ENCODE results near the gene KDSR.

GRCh38 chr18:63382843-63383242 lies 15.8 kb upstream of the KDSR start:
- TF ChIP-seq, protein P1, sequence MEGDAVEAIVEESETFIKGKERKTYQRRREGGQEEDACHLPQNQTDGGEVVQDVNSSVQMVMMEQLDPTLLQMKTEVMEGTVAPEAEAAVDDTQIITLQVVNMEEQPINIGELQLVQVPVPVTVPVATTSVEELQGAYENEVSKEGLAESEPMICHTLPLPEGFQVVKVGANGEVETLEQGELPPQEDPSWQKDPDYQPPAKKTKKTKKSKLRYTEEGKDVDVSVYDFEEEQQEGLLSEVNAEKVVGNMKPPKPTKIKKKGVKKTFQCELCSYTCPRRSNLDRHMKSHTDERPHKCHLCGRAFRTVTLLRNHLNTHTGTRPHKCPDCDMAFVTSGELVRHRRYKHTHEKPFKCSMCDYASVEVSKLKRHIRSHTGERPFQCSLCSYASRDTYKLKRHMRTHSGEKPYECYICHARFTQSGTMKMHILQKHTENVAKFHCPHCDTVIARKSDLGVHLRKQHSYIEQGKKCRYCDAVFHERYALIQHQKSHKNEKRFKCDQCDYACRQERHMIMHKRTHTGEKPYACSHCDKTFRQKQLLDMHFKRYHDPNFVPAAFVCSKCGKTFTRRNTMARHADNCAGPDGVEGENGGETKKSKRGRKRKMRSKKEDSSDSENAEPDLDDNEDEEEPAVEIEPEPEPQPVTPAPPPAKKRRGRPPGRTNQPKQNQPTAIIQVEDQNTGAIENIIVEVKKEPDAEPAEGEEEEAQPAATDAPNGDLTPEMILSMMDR (conservative IDR thresholded peaks at IDR 0.05; ENCODE audit: low read depth, low read length), result no peak
- TF ChIP-seq EZH2 (IDR thresholded peaks at IDR 0.05; ENCODE audit: borderline replicate concordance, low read depth, low read length, poor library complexity, severe bottlenecking), result no peak
